ENCODE data around the gene BRD1. TPM values are rescaled to one million over a fixed set of nuclear protein-coding genes. Genes with fewer than 3 reads are reported as not detected.
"Not testable (repeated sequence)": the region's sequence is repeated elsewhere in the genome, so short reads cannot be mapped to it uniquely, and the experiment has no call there.

The BRD1 gene
- total RNA-seq, 1 donor from 2014 or later, result 33.7 TPM

- no peak for DNase-seq
Observed at GRCh38 chr22:49768077-49768910, 59.4 kb downstream of the BRD1 start.

GRCh38 chr22:49767355-49768062, 60.2 kb downstream of the BRD1 start:
- no peak for DNase-seq

DNA sequence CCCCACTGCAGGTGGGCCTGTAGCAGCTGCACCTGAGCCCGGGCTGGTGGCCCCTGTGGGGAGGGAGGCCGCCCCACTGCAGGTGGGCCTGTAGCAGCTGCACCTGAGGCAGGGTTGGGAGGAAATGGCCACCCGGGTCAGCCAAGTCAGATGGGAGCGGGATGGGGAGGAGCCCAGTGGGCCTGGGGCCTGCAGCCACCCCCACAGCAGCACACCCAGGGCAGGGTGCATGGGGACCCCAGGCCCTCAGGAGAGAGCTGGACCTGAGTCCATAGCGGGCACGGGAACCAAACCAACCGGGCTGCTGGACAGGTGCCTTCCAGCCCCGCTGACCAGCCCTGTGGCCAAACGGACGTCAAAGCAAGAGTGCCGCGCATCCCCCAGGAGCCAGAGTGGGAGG, 61.7 kb downstream of the BRD1 start:
- no peak for DNase-seq

DNA sequence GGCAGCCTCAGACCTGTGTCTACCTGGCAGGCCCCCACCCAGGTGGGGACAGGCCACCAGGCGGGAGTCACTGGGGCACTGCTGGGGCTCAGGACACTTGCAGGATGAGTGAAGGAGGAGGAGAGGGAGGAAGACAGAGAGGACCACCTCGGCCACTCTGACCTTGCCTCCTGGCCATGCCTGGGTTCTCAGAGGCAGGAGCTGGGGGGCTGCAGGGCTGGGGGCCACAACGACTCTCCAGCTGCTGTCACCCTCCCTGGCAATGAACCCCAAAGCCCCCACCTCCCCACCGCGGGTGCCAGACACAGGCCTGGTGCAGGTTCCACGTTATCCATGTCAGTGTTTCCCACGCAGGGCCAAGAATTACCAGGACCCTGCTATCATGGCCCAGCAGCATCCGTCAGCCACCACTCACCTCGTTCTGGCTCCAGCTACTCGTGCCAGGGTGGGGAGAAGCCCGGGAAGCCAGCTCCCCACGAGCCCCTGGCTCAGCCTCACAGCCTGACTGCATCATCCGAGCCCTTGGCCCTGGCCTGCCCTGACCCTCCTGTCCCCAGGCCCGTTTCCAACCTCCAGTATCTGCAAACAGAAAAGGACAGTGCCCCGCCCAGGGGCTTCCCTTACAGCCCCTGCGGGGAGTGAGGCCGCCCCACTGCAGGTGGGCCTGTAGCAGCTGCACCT, 62.4 kb downstream of the BRD1 start:
- no peak for DNase-seq

GRCh38 chr22:49764127-49764581, 63.5 kb downstream of the BRD1 start:
- no peak for DNase-seq

DNA sequence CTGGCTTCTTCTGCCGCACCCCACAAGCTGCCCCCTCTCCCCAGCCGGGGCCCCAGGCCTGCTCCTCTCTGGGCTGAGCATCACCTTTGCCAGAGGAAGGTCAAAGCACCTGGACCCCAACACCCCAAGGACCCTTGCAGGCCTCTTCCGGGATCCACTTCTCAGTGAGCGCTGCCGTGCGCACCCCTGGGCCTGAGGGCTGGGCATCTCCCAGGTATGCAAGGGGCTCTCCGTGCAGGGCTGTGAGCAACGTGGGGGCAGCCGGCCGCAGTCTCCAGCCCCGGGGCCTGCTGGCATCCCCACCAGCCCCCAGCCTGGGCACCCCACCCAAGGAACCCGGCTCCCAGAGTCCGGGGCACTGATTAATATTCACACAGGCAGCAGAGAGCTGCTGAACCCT, 64.0 kb downstream of the BRD1 start:
- no peak for DNase-seq

- no peak for DNase-seq
Observed at GRCh38 chr22:49763138-49763537, 64.5 kb downstream of the BRD1 start.

DNA sequence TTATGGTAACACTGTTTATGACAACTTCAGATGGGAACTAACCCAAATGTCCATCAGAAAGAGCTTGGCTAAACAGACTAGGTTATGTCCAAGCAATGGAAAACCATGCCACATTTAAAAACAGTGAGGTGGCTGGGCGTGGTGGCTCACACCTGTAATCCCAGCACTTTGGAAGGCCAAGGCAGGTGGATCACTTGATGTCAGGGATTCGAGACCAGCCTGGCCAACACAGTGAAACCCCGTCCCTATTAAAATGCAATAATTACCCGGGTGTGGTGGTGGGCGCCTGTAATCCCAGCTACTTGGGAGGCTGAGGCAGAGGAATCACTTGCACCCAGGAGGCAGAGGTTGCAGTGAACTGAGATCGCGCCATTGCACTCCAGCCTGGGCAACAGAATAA, 65.1 kb downstream of the BRD1 start:
- DNase-seq, result not testable (repeated sequence)

GRCh38 chr22:49761836-49762235, 65.8 kb downstream of the BRD1 start:
- DNase-seq, result no peak

DNA sequence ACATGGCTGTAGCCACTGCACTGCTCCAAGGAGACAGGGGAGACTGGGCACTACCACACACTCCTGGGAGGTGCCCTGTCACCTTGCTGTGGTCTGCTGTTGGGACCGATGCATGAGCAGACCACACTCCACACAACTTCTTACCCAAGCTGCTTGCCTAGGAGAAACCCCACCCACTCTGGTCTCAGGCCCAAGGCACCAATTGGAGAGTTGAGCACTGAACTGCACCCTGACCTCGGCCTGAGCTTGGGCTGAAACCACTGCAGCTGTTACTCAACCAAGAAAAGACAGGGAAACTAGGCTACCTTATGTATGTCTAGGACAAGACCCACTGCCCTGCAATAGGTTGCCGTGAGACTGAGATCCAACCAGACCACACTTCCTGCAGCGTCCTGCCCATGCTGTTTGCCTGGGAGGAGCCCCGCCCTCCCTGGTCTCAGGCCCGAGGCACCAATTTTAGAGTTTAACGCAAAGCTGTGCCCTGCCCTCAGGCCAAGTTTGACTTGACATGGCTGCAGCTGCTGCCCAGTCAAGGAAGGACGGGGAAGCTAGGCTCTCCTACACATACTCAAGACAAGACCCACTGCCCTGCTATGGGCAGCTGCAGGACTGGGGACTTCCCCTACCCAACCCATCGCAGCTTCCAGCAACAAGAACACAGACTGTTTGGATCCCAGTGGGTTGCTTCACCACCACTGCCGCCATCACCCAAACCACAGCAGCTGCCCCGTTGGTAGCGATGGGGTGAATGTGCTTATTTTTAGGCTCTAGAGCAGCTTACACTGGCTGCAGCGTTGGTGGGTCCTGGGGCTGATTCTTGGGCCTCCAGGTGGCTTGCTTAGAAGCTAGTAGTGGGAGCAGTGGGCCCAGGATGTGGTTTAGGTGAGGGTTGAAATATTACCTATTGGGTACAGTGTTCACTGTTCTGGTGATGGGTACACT, 66.8 kb downstream of the BRD1 start:
- DNase-seq, result no peak

- no peak for DNase-seq
Observed at GRCh38 chr22:49760280-49760629, 67.4 kb downstream of the BRD1 start.

DNA sequence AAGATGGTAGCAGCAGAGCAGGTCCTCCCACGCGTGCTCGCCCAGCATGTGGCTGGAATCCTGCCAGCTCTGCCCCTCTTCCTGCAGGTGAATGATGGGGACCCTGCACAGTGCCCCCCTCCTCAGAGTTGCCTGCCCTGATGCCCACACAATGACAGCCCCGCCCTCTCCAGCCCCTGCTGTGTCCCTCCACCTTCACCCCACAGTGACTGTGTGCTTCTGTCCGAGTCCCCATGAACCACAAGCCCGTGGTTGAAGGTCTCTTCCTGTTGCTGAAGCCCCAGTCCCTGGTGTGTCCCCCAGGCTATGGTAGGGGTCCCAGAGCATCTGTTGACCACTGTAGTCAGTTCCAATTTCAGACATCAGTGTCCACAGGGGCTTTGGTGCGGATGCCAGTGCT, 71.0 kb downstream of the BRD1 start:
- DNase-seq, result no peak

DNA sequence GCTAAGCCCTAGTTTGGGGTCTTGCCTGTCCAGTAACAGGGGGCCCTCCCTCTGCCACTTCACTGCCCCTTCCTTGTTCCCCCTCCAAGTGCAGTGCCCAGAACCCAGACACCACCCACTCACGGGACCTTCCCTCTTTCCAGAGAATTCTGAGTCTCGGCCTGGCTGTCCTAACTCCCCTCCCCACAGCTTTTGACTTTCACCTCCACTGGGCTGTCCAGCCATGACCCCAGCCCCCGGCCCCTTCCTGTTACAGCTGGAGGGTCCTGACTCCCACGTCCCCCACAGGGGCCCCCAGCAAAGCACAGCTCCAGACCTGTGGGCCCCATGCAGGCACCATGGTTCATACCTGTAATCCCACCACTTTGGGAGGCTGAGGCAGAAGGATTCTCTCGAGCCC, 71.5 kb downstream of the BRD1 start:
- DNase-seq, result no peak

DNA sequence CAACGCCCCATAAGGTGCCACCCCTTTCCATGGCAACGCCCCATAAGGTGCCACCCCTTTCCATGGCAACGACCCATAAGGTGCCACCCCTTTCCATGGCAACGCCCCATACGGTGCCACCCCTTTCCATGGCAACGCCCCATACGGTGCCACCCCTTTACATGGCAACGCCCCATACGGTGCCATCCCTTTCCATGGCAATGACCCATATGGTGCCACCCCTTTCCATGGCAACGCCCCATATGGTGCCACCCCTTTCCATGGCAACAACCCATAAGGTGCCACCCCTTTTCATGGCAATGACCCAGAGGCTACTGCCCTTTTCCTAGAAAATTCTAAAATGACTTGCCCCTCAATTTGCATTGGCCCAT, 72.1 kb downstream of the BRD1 start:
- DNase-seq, result no peak

- no peak for DNase-seq
Observed at GRCh38 chr22:49754696-49755630, 72.7 kb downstream of the BRD1 start.

GRCh38 chr22:49753961-49754695, 73.5 kb downstream of the BRD1 start:
- no peak for DNase-seq

- no peak for DNase-seq
Observed at GRCh38 chr22:49753276-49753890, 74.3 kb downstream of the BRD1 start.

GRCh38 chr22:49752598-49753091, 75.0 kb downstream of the BRD1 start:
- no peak for DNase-seq

GRCh38 chr22:49751966-49752597, 75.6 kb downstream of the BRD1 start:
- no peak for DNase-seq

All from skin of body (tissue), 2 donors.